Measurements from ENCODE around the gene PDE8A. TPM values are rescaled to one million over a fixed set of nuclear protein-coding genes. Genes with fewer than 3 reads are reported as not detected.

PDE8A gene
- total RNA-seq, 1 donor from 2014 or later = 26.0 TPM

- no peak for DNase-seq
Observed at GRCh38 chr15:85035980-85036379, 54.3 kb downstream of the PDE8A start.

- no peak for DNase-seq
Observed at GRCh38 chr15:85036716-85037115, 55.1 kb downstream of the PDE8A start.

GRCh38 chr15:85037641-85038040 lies 56.0 kb downstream of the PDE8A start:
- no peak for DNase-seq

GRCh38 chr15:85041230-85041629 lies 59.6 kb downstream of the PDE8A start:
- no peak for DNase-seq

- DNase-seq = peak; percentile 50
Observed at GRCh38 chr15:85044251-85044853, 62.7 kb downstream of the PDE8A start.

- DNase-seq = no peak
Observed at GRCh38 chr15:85044894-85045293, 63.2 kb downstream of the PDE8A start.

GRCh38 chr15:85045615-85046014 lies 64.0 kb downstream of the PDE8A start:
- no peak for DNase-seq

- DNase-seq = no peak
Observed at GRCh38 chr15:85047271-85047948, 65.8 kb downstream of the PDE8A start.

GRCh38 chr15:85048430-85048829 lies 66.8 kb downstream of the PDE8A start:
- no peak for DNase-seq

- DNase-seq = no peak
Observed at GRCh38 chr15:85049805-85050204, 68.1 kb downstream of the PDE8A start.

- no peak for DNase-seq
Observed at GRCh38 chr15:85059734-85060133, 78.1 kb downstream of the PDE8A start.

GRCh38 chr15:85062560-85062959 lies 80.9 kb downstream of the PDE8A start:
- no peak for DNase-seq

- no peak for DNase-seq
Observed at GRCh38 chr15:85063088-85063487, 81.4 kb downstream of the PDE8A start.

- no peak for DNase-seq
Observed at GRCh38 chr15:85063522-85064079, 81.9 kb downstream of the PDE8A start.

GRCh38 chr15:85064710-85065109 lies 83.1 kb downstream of the PDE8A start:
- no peak for DNase-seq

- no peak for DNase-seq
Observed at GRCh38 chr15:85071061-85071460, 89.4 kb downstream of the PDE8A start.

- DNase-seq = no peak
Observed at GRCh38 chr15:85071504-85071903, 89.8 kb downstream of the PDE8A start.

GRCh38 chr15:85072917-85073316 lies 91.3 kb downstream of the PDE8A start:
- DNase-seq = no peak

- no peak for DNase-seq
Observed at GRCh38 chr15:85073556-85074194, 92.0 kb downstream of the PDE8A start.

- no peak for DNase-seq
Observed at GRCh38 chr15:85086855-85087254, 105.2 kb downstream of the PDE8A start.

GRCh38 chr15:85088300-85088699 lies 106.6 kb downstream of the PDE8A start:
- DNase-seq = no peak

GRCh38 chr15:85089929-85090597 lies 108.4 kb downstream of the PDE8A start:
- DNase-seq = no peak

GRCh38 chr15:85091990-85092389 lies 110.3 kb downstream of the PDE8A start:
- DNase-seq = no peak
